T-helper 2 cell treated with Interferon-gamma antibody and Interleukin-4, amounts not matched to agents 100 ng/mL and 5 ng/mL, for 36 hours (primary cell): ENCODE results near the gene HLCS. TPM values are rescaled to one million over a fixed set of nuclear protein-coding genes. Genes with fewer than 3 reads are reported as not detected.

ENCODE experiments used
- intact Hi-C: fragments of 100-400 bp; cut with micrococcal nuclease; formaldehyde crosslinking; loops from one replicate; pipeline ENCODE4 v1.15.1; 2023
- total RNA-seq: library from RNA; stranded (reverse); gene quantifications from 2 replicates; pipeline ENCODE4 v1.2.3, GENCODE V29; 2022

HLCS gene
- total RNA-seq, 1 donor from 2014 or later, result 19.4 TPM

DNA sequence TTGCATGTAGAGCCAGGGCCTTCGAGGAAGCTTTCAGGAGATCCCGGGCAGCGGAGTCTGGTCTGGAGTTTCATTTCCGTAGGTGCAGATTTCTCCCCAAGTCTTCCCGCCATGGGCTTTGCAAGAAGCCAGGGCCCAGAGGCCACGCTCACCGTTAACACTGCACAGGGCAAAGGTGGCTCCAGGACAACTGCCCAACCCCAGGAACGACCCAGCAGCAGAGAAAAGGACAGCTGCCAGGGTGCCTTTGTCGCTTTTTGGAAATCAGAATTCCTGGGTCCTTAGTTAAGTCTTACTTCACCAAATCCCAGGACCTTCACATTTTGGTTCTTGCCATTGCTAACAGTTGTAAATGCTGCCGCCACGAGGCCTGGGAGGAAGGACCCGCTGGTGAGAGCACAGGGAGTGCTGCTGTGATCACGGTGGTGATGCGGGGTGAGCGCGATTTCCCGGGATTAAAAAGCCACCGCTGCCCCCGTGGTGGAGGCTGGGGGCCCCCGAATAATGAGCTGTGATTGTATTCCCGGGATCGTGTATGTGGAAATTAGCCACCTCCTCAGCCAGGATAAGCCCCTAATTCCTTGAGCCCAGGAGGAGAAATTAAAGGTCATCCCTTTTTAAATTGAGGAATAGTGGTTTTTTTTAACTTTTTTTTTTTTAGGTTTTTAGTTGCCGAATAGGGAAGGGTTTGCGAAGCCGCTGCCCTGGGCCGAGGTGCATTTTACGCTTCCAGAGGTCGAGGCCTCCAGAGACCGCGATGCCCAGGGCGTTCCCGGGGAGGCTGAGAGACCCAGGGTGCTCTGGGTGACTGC, 259.3 kb downstream of the HLCS start:
- intact Hi-C loops, result no loop called here

- intact Hi-C loops, result no loop called here
Measured at GRCh38 chr21:36706482-36706852, 260.0 kb downstream of the HLCS start.

DNA sequence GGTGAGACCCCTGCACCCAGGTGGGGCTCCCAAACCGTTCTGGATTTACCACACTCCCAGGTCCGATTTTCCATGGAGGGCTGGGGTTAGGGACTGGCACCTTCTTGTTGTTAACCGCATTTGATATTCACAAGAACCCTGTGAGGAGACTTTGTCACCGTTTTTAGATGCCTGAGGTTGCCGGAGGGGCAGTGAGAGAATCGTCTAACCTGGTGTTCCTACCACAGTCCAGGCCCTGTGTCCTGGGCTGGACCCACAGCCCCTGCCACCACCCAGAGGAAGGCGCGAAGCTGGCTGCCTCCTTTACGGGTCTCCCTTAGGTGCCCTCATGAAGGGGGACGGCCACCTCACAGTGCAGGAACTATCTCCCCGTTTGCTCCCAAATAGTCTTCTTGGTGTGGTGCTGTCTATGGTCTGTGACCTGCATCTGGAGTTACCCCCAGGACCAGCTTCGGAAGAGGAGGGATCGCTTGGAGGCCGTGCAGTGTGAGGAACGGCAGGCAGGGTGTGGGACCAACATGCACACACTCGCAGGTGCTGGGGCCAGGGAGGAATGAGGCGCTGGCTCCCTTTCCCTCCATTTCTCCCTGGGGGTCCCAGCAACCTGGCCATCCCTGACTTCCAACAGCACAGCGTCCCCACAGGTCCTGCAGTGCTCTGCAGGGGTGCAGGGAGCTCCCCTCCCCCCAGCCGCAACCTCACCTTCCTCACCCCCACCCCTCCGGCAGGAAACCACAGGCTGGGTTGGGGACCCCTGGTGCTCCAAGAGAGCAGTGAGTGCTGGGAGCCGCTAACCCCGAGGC, 260.6 kb downstream of the HLCS start:
- intact Hi-C loops, result no loop called here

DNA sequence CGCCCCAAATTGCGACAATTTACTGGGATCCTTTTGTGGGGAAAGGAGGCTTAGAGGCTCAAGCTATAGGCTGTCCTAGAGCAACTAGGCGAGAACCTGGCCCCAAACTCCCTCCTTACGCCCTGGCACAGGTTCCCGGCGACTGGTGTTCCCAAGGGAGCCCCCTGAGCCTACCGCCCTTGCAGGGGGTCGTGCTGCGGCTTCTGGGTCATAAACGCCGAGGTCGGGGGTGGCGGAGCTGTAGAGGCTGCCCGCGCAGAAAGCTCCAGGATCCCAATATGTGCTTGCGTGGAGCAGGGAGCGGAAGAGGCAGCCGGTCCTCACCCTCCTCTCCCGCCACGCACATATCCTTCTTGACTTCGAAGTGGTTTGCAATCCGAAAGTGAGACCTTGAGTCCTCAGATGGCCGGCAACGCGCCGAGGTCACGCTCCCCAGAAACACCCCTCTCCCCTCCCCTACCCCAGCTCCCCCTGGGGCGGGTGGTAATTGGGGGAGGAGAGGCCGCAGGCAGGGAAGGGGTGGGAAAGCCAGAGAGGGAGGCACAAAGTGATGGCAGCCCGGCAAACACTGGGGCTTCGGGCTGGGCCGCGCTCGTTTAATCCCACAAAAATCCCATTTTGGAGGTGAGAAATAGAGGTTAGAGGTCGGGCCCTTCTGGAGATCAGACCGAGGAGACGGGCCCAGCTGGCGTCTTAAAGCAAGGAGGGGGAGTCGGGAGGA, 261.4 kb downstream of the HLCS start:
- intact Hi-C loops, result no loop called here

DNA sequence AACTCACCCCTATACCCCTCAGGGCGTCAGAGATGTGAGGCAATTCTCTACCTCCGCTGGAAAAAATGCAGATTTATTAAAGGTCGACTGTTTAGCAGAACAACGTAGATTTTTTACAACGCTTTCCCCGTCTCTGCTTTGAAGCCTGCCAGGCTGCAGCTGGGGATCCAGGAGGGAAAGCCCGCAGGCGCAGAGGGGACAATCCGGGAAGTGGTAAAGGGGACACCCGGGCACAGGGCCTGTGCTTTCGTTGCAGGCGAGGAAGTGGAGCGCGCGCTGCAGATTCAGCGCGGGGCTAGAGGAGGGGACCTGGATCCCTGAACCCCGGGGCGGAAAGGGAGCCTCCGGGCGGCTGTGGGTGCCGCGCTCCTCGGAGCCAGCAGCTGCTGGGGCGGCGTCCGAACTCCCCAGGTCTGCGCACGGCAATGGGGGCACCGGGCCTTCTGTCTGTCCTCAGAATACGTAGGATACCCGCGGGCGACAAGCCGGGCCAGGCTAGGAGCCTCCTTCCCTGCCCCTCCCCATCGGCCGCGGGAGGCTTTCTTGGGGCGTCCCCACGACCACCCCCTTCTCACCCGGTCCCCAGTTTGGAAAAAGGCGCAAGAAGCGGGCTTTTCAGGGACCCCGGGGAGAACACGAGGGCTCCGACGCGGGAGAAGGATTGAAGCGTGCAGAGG, 262.1 kb downstream of the HLCS start:
- intact Hi-C loops, result no loop called here

DNA sequence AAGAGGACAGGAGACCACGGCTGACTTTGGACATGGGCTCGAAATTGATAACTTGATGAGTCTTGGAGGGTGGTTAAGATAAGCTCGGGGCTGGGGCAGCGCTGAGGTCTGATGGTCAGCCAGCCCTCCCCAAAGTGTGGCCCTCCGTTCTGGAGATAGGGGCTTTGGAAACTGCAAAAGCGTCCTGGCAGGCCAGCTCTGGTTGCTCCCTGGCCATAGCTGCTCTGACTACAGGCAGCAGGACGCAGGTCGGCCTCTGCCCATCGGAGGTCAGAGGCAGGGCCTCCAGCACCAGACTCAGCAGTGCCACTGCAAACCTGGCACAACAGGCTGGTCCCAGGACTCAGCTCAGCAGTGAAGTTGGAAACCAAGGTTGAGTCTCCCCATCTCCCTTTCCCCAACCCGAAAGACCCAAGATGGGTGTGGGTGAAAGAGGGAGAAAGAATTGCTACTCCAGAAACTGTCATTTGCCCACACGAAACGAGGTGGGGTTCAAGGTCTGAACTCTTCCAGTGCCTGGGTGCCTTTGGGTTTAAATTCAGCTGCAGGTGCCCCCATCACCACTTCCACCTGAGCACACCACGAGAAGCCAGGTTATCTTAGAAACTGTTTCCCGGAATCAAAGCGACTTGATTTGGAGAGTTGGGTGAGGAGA, 262.7 kb downstream of the HLCS start:
- intact Hi-C loops, result no loop called here

GRCh38 chr21:36703123-36703522, 263.3 kb downstream of the HLCS start:
- intact Hi-C loops, result no loop called here

- intact Hi-C loops, result no loop called here
Measured at GRCh38 chr21:36702622-36702968, 263.9 kb downstream of the HLCS start.

DNA sequence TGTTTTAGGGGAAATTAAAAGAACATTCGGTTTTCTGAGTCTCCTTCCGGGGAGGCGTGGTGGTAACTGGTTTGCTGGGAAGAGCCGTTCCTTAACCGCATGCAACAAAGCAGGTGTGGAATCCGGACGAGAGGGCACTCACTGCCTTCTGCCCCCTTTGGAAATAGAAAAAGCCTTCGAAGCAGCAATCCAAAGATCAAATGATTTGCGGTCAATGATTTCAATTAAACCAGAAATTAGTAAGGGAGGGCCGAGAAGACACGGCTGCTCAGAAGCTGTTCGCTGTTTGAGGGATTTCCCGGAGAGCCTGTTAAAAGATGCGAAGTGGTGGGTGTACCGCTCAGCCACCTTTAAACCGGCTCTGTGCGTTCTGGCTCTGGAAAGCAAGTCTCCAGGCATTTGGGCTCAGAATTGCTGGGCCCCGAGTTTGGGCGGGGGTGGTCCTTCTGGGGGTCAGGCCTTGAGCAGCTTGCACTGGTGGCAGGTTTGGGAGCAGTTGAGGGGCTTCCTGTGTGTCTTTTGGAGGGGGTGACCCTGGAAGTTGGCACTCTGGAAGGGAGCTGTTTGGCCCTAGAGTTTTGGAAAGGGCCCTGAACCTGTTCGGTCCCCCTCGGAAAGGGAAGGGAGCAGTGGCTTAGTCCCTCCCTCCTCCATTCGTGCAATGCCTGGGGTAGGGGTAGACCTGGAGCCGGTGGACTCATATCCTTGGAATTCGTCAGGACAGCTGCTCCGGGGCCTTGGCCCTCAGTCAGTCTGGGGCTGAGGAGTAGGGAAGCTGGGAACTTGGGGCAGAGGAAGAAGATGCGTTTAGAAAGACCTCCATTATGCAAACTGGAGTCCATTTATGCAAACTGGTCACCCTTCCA, 264.5 kb downstream of the HLCS start:
- intact Hi-C loops, result no loop called here

GRCh38 chr21:36700971-36701755, 265.3 kb downstream of the HLCS start:
- intact Hi-C loops, result no loop called here

Other genes with a start within 250 kb of the HLCS start
- 0.09 TPM in 1 of 2 replicates, not detected in the other for gene RIPPLY3, start 40.0 kb upstream of the HLCS start, total RNA-seq
- 14.3 and 14.7 TPM in 2 replicates for gene PIGP, start 106.4 kb upstream of the HLCS start, total RNA-seq
- gene TTC3, start 106.6 kb upstream of the HLCS start, total RNA-seq, result 57.2 and 61.0 TPM in 2 replicates